Measurements from ENCODE around the gene SLC34A1. TPM values are rescaled to one million over a fixed set of nuclear protein-coding genes. Genes with fewer than 3 reads are reported as not detected.
"Not testable (repeated sequence)": the region's sequence is repeated elsewhere in the genome, so short reads cannot be mapped to it uniquely, and the experiment has no call there.

SLC34A1 gene
- total RNA-seq, 6 experiments from 2014 or later, result 0.12 to 5.3 (median 1.6) TPM; not detected in 1

GRCh38 chr5:177336603-177337494 is 47.4 kb upstream of the SLC34A1 start:
- peaks cover 0 to 30% (median 4%) of the 10 kb centered on the region in 4 donors for H3K4me1 ChIP-seq
- ATAC-seq, result no peak
- intact Hi-C loops (cut with DNase I), result no loop called here
- no peaks in the 10 kb centered on the region for H3K9me3 ChIP-seq
- DNase-seq, result peak in 1 of 3 donors; percentile 44
- H3K36me3 ChIP-seq, result peaks cover 3 to 69% (median 41%) of the 10 kb centered on the region in 4 donors
- H3K27ac ChIP-seq, result peak overlapping the region in 1 of 3 donors; percentile 64
- no peak overlapping the region for H3K4me3 ChIP-seq
- WGBS (ENCODE audit: insufficient coverage, low coverage, low lambda C conversion rate, missing lambda C conversion rate), result 82% methylated on average over 13 of the region's 36 CpGs
- TF ChIP-seq POLR2A (IDR thresholded peaks at IDR 0.05), result no peak
- TF ChIP-seq, protein P1, sequence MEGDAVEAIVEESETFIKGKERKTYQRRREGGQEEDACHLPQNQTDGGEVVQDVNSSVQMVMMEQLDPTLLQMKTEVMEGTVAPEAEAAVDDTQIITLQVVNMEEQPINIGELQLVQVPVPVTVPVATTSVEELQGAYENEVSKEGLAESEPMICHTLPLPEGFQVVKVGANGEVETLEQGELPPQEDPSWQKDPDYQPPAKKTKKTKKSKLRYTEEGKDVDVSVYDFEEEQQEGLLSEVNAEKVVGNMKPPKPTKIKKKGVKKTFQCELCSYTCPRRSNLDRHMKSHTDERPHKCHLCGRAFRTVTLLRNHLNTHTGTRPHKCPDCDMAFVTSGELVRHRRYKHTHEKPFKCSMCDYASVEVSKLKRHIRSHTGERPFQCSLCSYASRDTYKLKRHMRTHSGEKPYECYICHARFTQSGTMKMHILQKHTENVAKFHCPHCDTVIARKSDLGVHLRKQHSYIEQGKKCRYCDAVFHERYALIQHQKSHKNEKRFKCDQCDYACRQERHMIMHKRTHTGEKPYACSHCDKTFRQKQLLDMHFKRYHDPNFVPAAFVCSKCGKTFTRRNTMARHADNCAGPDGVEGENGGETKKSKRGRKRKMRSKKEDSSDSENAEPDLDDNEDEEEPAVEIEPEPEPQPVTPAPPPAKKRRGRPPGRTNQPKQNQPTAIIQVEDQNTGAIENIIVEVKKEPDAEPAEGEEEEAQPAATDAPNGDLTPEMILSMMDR (IDR thresholded peaks at IDR 0.05), result no peak
- H3K27me3 ChIP-seq, result no peaks in the 10 kb centered on the region

DNA sequence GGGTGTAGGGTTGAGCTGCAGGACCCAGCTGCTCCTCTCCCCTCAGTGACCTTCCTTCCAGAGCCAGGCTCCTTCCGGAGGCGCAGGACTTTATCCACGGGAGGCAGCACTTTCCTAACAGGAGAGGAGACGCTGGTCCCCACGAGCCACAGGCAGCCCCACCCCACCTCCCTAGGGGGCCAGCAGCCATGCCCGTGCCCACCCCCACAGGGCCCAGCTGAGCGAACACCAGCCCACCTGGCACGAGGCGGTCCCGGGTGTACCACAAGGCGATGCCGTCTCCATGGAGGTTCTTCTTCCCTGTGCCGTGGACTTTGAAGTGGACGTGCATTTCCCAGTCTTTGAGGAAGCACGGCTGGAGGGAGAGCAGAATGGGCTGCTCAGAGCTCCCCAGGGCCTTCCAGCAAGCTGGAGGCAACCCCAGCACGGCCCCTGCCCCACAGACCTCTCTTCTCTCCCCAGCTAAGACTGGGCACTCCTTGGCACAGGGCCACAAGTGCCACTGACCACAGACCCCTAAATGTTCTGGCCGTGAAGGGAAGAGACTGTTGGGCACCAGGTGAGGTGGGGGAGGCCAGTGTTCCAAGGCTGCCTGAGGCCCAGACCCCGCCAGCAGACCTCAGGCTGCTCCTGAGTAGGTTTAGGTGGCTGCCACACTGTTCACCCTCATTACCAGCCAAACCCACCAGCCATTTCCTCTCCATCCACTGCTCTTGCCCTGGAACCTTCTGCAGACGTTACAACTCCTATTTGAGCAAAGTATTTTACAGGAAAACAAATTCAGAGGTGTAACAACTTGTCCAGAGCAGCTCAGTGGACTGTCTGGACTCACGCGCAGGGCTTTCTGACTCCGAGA is 45.8 kb upstream of the SLC34A1 start:
- no peak for TF ChIP-seq POLR2A (IDR thresholded peaks at IDR 0.05)
- TF ChIP-seq, protein P1 (IDR thresholded peaks at IDR 0.05), result no peak
- H3K27ac ChIP-seq, result no peak overlapping the region
- WGBS (ENCODE audit: insufficient coverage, low coverage, low lambda C conversion rate, missing lambda C conversion rate), result 81% methylated on average over 7 of the region's 22 CpGs
- H3K27me3 ChIP-seq, result no peaks in the 10 kb centered on the region
- no peak overlapping the region for H3K4me3 ChIP-seq
- DNase-seq, result peak in 1 of 3 donors; percentile 47
- no peaks in the 10 kb centered on the region for H3K9me3 ChIP-seq
- ATAC-seq, result peak in 1 of 4 donors; percentile 11
- peaks cover 3 to 58% (median 36%) of the 10 kb centered on the region in 4 donors for H3K36me3 ChIP-seq
- intact Hi-C loops (cut with DNase I), result no loop called here
- H3K4me1 ChIP-seq, result peaks cover 0 to 30% (median 4%) of the 10 kb centered on the region in 4 donors

GRCh38 chr5:177339107-177339638 is 45.1 kb upstream of the SLC34A1 start:
- intact Hi-C loops (cut with DNase I), result no loop called here
- Histone ChIP-seq H3K27ac (no peak overlapping the region), H3K9me3 (no peaks in the 10 kb centered on the region), H3K4me1 (peaks cover 0 to 30% (median 4%) of the 10 kb centered on the region in 4 donors), H3K27me3 (no peaks in the 10 kb centered on the region), H3K36me3 (peaks cover 3 to 51% (median 31%) of the 10 kb centered on the region in 4 donors), H3K4me3 (no peak overlapping the region)
- ATAC-seq (peak in 2 of 4 donors; percentile 7 to 14), DNase-seq (peak in 1 of 3 donors; percentile 55)
- TF ChIP-seq, protein P1 (IDR thresholded peaks at IDR 0.05), result no peak
- no peak for TF ChIP-seq POLR2A (IDR thresholded peaks at IDR 0.05)
- WGBS (ENCODE audit: insufficient coverage, low coverage, low lambda C conversion rate, missing lambda C conversion rate), result 45% methylated on average over 5 of the region's 11 CpGs

- H3K27ac ChIP-seq; H3K27me3 ChIP-seq; H3K4me3 ChIP-seq; DNase-seq; intact Hi-C loops (cut with DNase I); ATAC-seq; H3K9me3 ChIP-seq: not testable (repeated sequence)
- peaks cover 3 to 20% (median 11%) of the 10 kb centered on the region in 4 donors for H3K36me3 ChIP-seq
- WGBS (ENCODE audit: insufficient coverage, low coverage, low lambda C conversion rate, missing lambda C conversion rate), result 93% methylated on average over 14 of the region's 14 CpGs
- H3K4me1 ChIP-seq, result peaks cover 0 to 35% (median 12%) of the 10 kb centered on the region in 4 donors
Measured at GRCh38 chr5:177343000-177343399, 41.2 kb upstream of the SLC34A1 start.
